Peyer's patch (tissue), 4 donors: Measurements from ENCODE around the gene TTYH1.
A peak's percentile ranks its signal among the peaks of the same experiment; 100 is the strongest.

Source experiments
- CTCF ChIP-seq, 6 experiments: fragments of 450-650 bp in 4 of 6; fragments of 200-600 bp in 2 of 6; sonication (generic) in 1 of 6; IDR thresholded peaks; one replicate each; pipeline ENCODE4 v1.5.1; 2017 to 2019; ENCODE audit warnings: antibody characterized with exemption in 6 of 6, mild to moderate bottlenecking in 3 of 6, moderate library complexity in 1 of 6
- POLR2A ChIP-seq, 2 donors: fragments of 450-650 bp; IDR thresholded peaks; one replicate each; pipeline ENCODE4 v1.5.1; 2017; ENCODE audit warnings: antibody characterized with exemption in 2 of 2, mild to moderate bottlenecking in 2 of 2, moderate library complexity in 2 of 2

- peak in 5 of 6 experiments; percentile 12 to 51 (median 50) for TF ChIP-seq CTCF (IDR thresholded peaks at IDR 0.05)
- no peak for TF ChIP-seq POLR2A (IDR thresholded peaks at IDR 0.05)
These were observed 63.5 kb downstream of the TTYH1 start for GRCh38 chr19:54478677-54479266.
